Measurements from ENCODE around the gene B3GALT6.

- TF ChIP-seq CTCF (IDR thresholded peaks at IDR 0.05) (no peak), POLR2A (IDR thresholded peaks at IDR 0.05) (no peak)
These were observed 19.2 kb upstream of the B3GALT6 start for GRCh38 chr1:1212780-1213344.

Measured in uterus (tissue), 2 donors.